ENCODE data around the gene MRPS25.

GRCh38 chr3:15110206-15110605 is 45.1 kb upstream of the MRPS25 start:
- TF ChIP-seq EZH2 (IDR thresholded peaks at IDR 0.05) (no peak), POLR2AphosphoS5 (IDR thresholded peaks at IDR 0.05; ENCODE audit: borderline replicate concordance, low read depth, low read length) (no peak), FOXP2 (optimal IDR thresholded peaks at IDR 0.05; ENCODE audit: control extremely low read depth, extremely low read length, insufficient read depth) (no peak)

Measured in SK-N-MC (cell line).